Hepatocyte (in vitro differentiated cells): ENCODE measurements around the gene GEMIN4.

Source experiments
- CTCF ChIP-seq: fragments of 200-600 bp; sonication (generic); IDR thresholded peaks from 2 replicates; pipeline ENCODE4 v1.5.1; 2016; ENCODE audit warnings: antibody characterized with exemption, mild to moderate bottlenecking; ENCODE audit not compliant: poor library complexity
- EZH2 ChIP-seq: fragments of 200-600 bp; sonication (generic); IDR thresholded peaks from 2 replicates; pipeline ENCODE4 v1.6.1; 2016; ENCODE audit warnings: antibody characterized with exemption, mild to moderate bottlenecking, borderline replicate concordance
- EZH2phosphoT487 ChIP-seq: fragments of 200-600 bp; sonication (generic); IDR thresholded peaks from one replicate; pipeline ENCODE4 v1.6.1; 2018; ENCODE audit warnings: antibody characterized with exemption, mild to moderate bottlenecking, low read depth, moderate library complexity; ENCODE audit not compliant: unreplicated experiment, severe bottlenecking

DNA sequence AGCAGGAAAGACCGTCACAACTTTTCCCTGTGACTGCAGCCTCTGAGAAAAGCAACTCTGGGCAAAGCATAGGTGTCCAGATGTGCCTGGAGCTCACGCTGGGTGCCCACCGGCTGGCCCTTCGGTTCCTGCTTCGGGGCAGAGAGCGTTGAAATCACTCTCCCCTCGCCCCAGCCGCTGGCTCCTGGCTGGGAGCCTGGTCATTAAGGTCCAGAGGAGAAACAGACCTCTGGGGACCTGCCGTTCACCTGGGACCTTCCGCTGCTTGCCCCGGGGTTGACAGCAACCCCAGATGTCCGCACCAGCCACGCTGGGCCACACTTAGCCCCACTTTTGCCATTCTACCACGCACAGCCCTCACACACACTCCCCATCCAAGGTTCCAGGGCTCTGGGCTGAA lies 43.2 kb upstream of the GEMIN4 start:
- TF ChIP-seq CTCF: no peak
- TF ChIP-seq EZH2: no peak
- no peak for TF ChIP-seq EZH2phosphoT487
